Uterus (tissue), 4 donors: ENCODE results near the gene CHST8. TPM values are rescaled to one million over a fixed set of nuclear protein-coding genes. Genes with fewer than 3 reads are reported as not detected.

ENCODE experiments used
- DNase-seq, 2 donors: peaks; one replicate each; pipeline ENCODE4 v3.0.0-alpha.2; 2019 to 2020
- H3K27ac ChIP-seq, 2 donors: fragments of 200-600 bp; sonication (generic); 1 replicate in 1 of 2; 2 replicates in 1 of 2; pipeline ENCODE4 v1.5.1; 2016 to 2018
- H3K27me3 ChIP-seq, 2 donors: fragments of 200-600 bp; sonication (generic); one replicate each; pipeline ENCODE4 v1.5.1; 2018 to 2019; ENCODE audit warnings: control low read depth in 1 of 2
- H3K36me3 ChIP-seq, 2 donors: fragments of 200-600 bp; sonication (generic); one replicate each; pipeline ENCODE4 v1.5.1; 2019; ENCODE audit warnings: control low read depth in 1 of 2
- H3K4me1 ChIP-seq, 2 donors: fragments of 200-600 bp; sonication (generic); one replicate each; pipeline ENCODE4 v1.5.1; 2018 to 2019; ENCODE audit warnings: control low read depth in 1 of 2
- H3K4me3 ChIP-seq, 2 donors: fragments of 200-600 bp; sonication (generic); 1 replicate in 1 of 2; 2 replicates in 1 of 2; pipeline ENCODE4 v1.5.1; 2018 to 2019; ENCODE audit warnings: mild to moderate bottlenecking in 1 of 2
- H3K9me3 ChIP-seq, 2 donors: fragments of 200-600 bp; sonication (generic); one replicate each; pipeline ENCODE4 v1.5.1; 2019; ENCODE audit warnings: control low read depth in 1 of 2
- CTCF ChIP-seq, 4 experiments: fragments of 200-600 bp in 2 of 4; fragments of 450-650 bp in 2 of 4; sonication (generic) in 2 of 4; IDR thresholded peaks; one replicate each; pipeline ENCODE4 v1.5.1; 2016 to 2019; ENCODE audit warnings: antibody characterized with exemption in 4 of 4, mild to moderate bottlenecking in 2 of 4, moderate library complexity in 1 of 4
- POLR2A ChIP-seq, 2 donors: fragments of 450-650 bp; IDR thresholded peaks; one replicate each; pipeline ENCODE4 v1.6.1; 2016; ENCODE audit warnings: antibody characterized with exemption in 2 of 2, mild to moderate bottlenecking in 1 of 2, moderate library complexity in 1 of 2
- intact Hi-C: fragments of 100-400 bp; cut with DNase I; formaldehyde crosslinking; loops from one replicate; pipeline ENCODE4 v1.15.1; 2023; ENCODE audit warnings: low total_unique reads
- total RNA-seq, 4 donors: library from RNA; depleted of rRNA in 3 of 4; stranded (reverse); fragments of >200 nt in 3 of 4; gene quantifications; one replicate each; pipeline versions ENCODE4 v1.1.0 to v1.2.4, GENCODE V29; 2014 to 2023
- donor health status: DM: yes; HTN: yes; CAD: no.

The CHST8 gene
- total RNA-seq, 4 donors from 2014 or later = 0.26 to 0.95 (median 0.69) TPM; not detected in 1

- Histone ChIP-seq H3K4me3 (no peak overlapping the region), H3K36me3 (no peaks in the 10 kb centered on the region), H3K4me1 (no peaks in the 10 kb centered on the region), H3K27me3 (no peaks in the 10 kb centered on the region), H3K27ac (no peak overlapping the region), H3K9me3 (no peaks in the 10 kb centered on the region)
- intact Hi-C loops = no loop called here
- DNase-seq = no peak
- TF ChIP-seq CTCF (IDR thresholded peaks at IDR 0.05) = no peak
- TF ChIP-seq POLR2A (IDR thresholded peaks at IDR 0.05) = no peak
These were observed 15.2 kb upstream of the CHST8 start for GRCh38 chr19:33606556-33606955.

GRCh38 chr19:33609353-33609752, 12.4 kb upstream of the CHST8 start:
- H3K27me3 ChIP-seq = no peaks in the 10 kb centered on the region
- no peaks in the 10 kb centered on the region for H3K4me1 ChIP-seq
- H3K9me3 ChIP-seq = no peaks in the 10 kb centered on the region
- H3K36me3 ChIP-seq = no peaks in the 10 kb centered on the region
- H3K4me3 ChIP-seq = no peak overlapping the region
- no peak for DNase-seq
- TF ChIP-seq POLR2A (IDR thresholded peaks at IDR 0.05) (no peak), CTCF (IDR thresholded peaks at IDR 0.05) (no peak)
- intact Hi-C loops = no loop called here
- no peak overlapping the region for H3K27ac ChIP-seq

- Histone ChIP-seq H3K27me3 (no peaks in the 10 kb centered on the region), H3K36me3 (no peaks in the 10 kb centered on the region), H3K4me1 (no peaks in the 10 kb centered on the region), H3K9me3 (no peaks in the 10 kb centered on the region), H3K4me3 (no peak overlapping the region), H3K27ac (no peak overlapping the region)
- no peak for DNase-seq
- no peak for TF ChIP-seq POLR2A (IDR thresholded peaks at IDR 0.05)
- no peak for TF ChIP-seq CTCF (IDR thresholded peaks at IDR 0.05)
- intact Hi-C loops = no loop called here
These were observed 11.2 kb upstream of the CHST8 start for GRCh38 chr19:33610588-33610987.

GRCh38 chr19:33612928-33613619, 8.7 kb upstream of the CHST8 start:
- no peak for DNase-seq
- H3K27me3 ChIP-seq = no peaks in the 10 kb centered on the region
- no peak overlapping the region for H3K4me3 ChIP-seq
- no peak overlapping the region for H3K27ac ChIP-seq
- no peaks in the 10 kb centered on the region for H3K9me3 ChIP-seq
- no peaks in the 10 kb centered on the region for H3K4me1 ChIP-seq
- no peak for TF ChIP-seq POLR2A (IDR thresholded peaks at IDR 0.05)
- TF ChIP-seq CTCF (IDR thresholded peaks at IDR 0.05) = no peak
- no peaks in the 10 kb centered on the region for H3K36me3 ChIP-seq
- intact Hi-C loops = no loop called here

- DNase-seq = no peak
- H3K36me3 ChIP-seq = no peaks in the 10 kb centered on the region
- intact Hi-C loops = no loop called here
- TF ChIP-seq POLR2A (IDR thresholded peaks at IDR 0.05) (no peak), CTCF (IDR thresholded peaks at IDR 0.05) (no peak)
- H3K4me1 ChIP-seq = no peaks in the 10 kb centered on the region
- no peak overlapping the region for H3K27ac ChIP-seq
- no peaks in the 10 kb centered on the region for H3K27me3 ChIP-seq
- no peak overlapping the region for H3K4me3 ChIP-seq
- no peaks in the 10 kb centered on the region for H3K9me3 ChIP-seq
These were observed 8.1 kb upstream of the CHST8 start for GRCh38 chr19:33613620-33614000.
